ENCODE data around the gene FLII. TPM values are rescaled to one million over a fixed set of nuclear protein-coding genes. Genes with fewer than 3 reads are reported as not detected.

FLII gene
- total RNA-seq, 1 donor from 2014 or later: 716 TPM

DNA sequence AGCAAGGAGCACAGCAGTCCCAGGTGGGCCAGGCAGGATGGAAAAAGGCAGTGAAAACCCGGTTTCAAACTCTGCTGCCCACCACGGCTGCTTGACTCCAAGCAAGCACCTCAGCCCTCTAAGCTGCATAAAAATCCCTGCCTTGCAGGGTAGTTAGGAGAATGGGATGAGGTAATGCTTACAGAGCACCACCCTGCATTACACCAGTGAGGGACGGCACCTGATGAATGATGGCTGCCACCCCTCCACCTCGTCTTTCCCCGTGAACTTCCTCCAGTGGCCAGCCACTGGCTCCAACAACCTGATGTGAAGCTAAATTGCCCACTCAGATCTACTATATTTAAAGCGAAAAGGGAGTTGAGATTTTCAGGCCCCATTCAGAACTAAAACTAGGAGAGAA is 23.2 kb upstream of the FLII start:
- Histone ChIP-seq H3K9me3 (no peaks in the 10 kb centered on the region), H3K27ac (no peak overlapping the region), H3K4me3 (no peak overlapping the region), H3K4me1 (no peaks in the 10 kb centered on the region), H3K36me3 (peaks cover 67 to 97% of the 10 kb centered on the region in 2 donors), H3K27me3 (no peaks in the 10 kb centered on the region)
- intact Hi-C loops (cut with DNase I): no loop called here
- no peak for DNase-seq (ENCODE audit: low spot score in 2 of 2)
- TF ChIP-seq, protein P1, sequence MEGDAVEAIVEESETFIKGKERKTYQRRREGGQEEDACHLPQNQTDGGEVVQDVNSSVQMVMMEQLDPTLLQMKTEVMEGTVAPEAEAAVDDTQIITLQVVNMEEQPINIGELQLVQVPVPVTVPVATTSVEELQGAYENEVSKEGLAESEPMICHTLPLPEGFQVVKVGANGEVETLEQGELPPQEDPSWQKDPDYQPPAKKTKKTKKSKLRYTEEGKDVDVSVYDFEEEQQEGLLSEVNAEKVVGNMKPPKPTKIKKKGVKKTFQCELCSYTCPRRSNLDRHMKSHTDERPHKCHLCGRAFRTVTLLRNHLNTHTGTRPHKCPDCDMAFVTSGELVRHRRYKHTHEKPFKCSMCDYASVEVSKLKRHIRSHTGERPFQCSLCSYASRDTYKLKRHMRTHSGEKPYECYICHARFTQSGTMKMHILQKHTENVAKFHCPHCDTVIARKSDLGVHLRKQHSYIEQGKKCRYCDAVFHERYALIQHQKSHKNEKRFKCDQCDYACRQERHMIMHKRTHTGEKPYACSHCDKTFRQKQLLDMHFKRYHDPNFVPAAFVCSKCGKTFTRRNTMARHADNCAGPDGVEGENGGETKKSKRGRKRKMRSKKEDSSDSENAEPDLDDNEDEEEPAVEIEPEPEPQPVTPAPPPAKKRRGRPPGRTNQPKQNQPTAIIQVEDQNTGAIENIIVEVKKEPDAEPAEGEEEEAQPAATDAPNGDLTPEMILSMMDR (IDR thresholded peaks at IDR 0.05): no peak

GRCh38 chr17:18280766-18281371 is 22.3 kb upstream of the FLII start:
- H3K36me3 ChIP-seq: peaks cover 72 to 98% of the 10 kb centered on the region in 2 donors

GRCh38 chr17:18280249-18280648 is 21.7 kb upstream of the FLII start:
- intact Hi-C loops (cut with DNase I): no loop called here
- TF ChIP-seq, protein P1 (IDR thresholded peaks at IDR 0.05): no peak
- no peaks in the 10 kb centered on the region for H3K9me3 ChIP-seq
- DNase-seq (ENCODE audit: low spot score in 2 of 2): no peak
- H3K4me3 ChIP-seq: no peak overlapping the region
- H3K27ac ChIP-seq: no peak overlapping the region
- no peaks in the 10 kb centered on the region for H3K27me3 ChIP-seq
- no peaks in the 10 kb centered on the region for H3K4me1 ChIP-seq
- H3K36me3 ChIP-seq: peaks cover 70 to 92% of the 10 kb centered on the region in 2 donors

More at GRCh38 chr17:18280766-18281371, 22.3 kb upstream of the FLII start:
- Histone ChIP-seq H3K9me3 (no peaks in the 10 kb centered on the region), H3K4me1 (no peaks in the 10 kb centered on the region), H3K27me3 (no peaks in the 10 kb centered on the region), H3K27ac (no peak overlapping the region), H3K4me3 (no peak overlapping the region)
- TF ChIP-seq, protein P1 (IDR thresholded peaks at IDR 0.05): no peak
- DNase-seq (ENCODE audit: low spot score in 2 of 2): no peak
- intact Hi-C loops (cut with DNase I): no loop called here

GRCh38 chr17:18278867-18279266 is 20.3 kb upstream of the FLII start:
- Histone ChIP-seq H3K27ac (no peak overlapping the region), H3K4me3 (no peak overlapping the region), H3K9me3 (no peaks in the 10 kb centered on the region), H3K4me1 (no peaks in the 10 kb centered on the region), H3K27me3 (no peaks in the 10 kb centered on the region), H3K36me3 (peaks cover 69 to 90% of the 10 kb centered on the region in 2 donors)
- TF ChIP-seq, protein P1 (IDR thresholded peaks at IDR 0.05): no peak
- DNase-seq (ENCODE audit: low spot score in 2 of 2): no peak
- intact Hi-C loops (cut with DNase I): no loop called here

DNA sequence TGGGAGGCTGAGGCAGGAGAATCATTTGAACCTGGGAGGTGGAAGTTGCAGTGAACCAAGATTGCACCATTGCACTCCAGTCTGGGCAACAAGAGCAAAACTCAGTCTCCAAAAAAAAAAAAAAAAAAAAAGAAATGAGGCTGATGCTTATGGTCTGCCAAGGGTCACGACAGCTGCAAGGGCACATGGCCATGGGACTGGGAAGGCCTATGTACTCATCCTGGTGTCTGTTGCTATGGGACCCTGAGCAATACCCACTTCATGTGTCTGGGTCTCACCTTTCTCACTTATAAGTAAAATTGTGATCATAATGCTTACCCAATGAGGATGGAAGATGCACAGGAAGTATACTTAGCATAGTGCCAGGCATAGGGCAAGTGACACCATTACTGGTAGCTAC is 18.5 kb upstream of the FLII start:
- Histone ChIP-seq H3K36me3 (peaks cover 58 to 82% of the 10 kb centered on the region in 2 donors), H3K27me3 (no peaks in the 10 kb centered on the region), H3K4me3 (no peak overlapping the region), H3K27ac (no peak overlapping the region), H3K4me1 (no peaks in the 10 kb centered on the region), H3K9me3 (no peaks in the 10 kb centered on the region)
- TF ChIP-seq, protein P1 (IDR thresholded peaks at IDR 0.05): no peak
- DNase-seq (ENCODE audit: low spot score in 2 of 2): no peak
- intact Hi-C loops (cut with DNase I): no loop called here

All from ascending aorta (tissue), 2 donors.